IPS DF 6.9 (cell line): Measurements from ENCODE around the gene GRB14.

Experiments used
- DNase-seq: peaks from one replicate; pipeline ENCODE4 v3.0.0-alpha.2; 2013; ENCODE audit warnings: low read depth, low spot score
- H3K27ac ChIP-seq: one replicate; pipeline ENCODE4 v1.5.1; 2013; ENCODE audit warnings: low read length, control low read depth
- H3K27me3 ChIP-seq: 2 replicates; pipeline ENCODE4 v1.6.1; 2013; ENCODE audit warnings: mild to moderate bottlenecking, low read length; ENCODE audit not compliant: control insufficient read depth, insufficient read depth
- H3K36me3 ChIP-seq: 2 replicates; pipeline ENCODE4 v1.6.1; 2013; ENCODE audit warnings: low read length; ENCODE audit not compliant: control insufficient read depth, insufficient read depth
- H3K4me1 ChIP-seq: 2 replicates; pipeline ENCODE4 v1.6.1; 2013; ENCODE audit warnings: low read length; ENCODE audit not compliant: control insufficient read depth, insufficient read depth
- H3K4me3 ChIP-seq: 2 replicates; pipeline ENCODE4 v1.5.1; 2013; ENCODE audit warnings: mild to moderate bottlenecking, low read length
- H3K9me3 ChIP-seq: 2 replicates; pipeline ENCODE4 v1.6.1; 2013; ENCODE audit warnings: low read length, inconsistent platforms; ENCODE audit not compliant: control insufficient read depth, insufficient read depth
- WGBS: extraction: QIAGEN DNeasy Blood & Tissue Kit; methylation state at CpG from one replicate; pipeline ENCODE4 v1.1.7; 2013; ENCODE audit warnings: mixed read lengths, missing lambda C conversion rate; ENCODE audit not compliant: insufficient read length, insufficient coverage; 5-methylcytosine and 5-hydroxymethylcytosine counted together

GRB14 gene

GRCh38 chr2:164581050-164581449 is 40.2 kb downstream of the GRB14 start:
- no peaks in the 10 kb centered on the region for H3K36me3 ChIP-seq
- no CpG with 5 or more reads among the region's 3 CpGs for WGBS
- H3K4me1 ChIP-seq, result no peaks in the 10 kb centered on the region
- no peaks in the 10 kb centered on the region for H3K9me3 ChIP-seq
- no peaks in the 10 kb centered on the region for H3K27me3 ChIP-seq
- H3K4me3 ChIP-seq, result no peak overlapping the region
- no peak overlapping the region for H3K27ac ChIP-seq
- DNase-seq, result no peak

GRCh38 chr2:164574931-164575330 is 46.4 kb downstream of the GRB14 start:
- Histone ChIP-seq H3K9me3 (no peaks in the 10 kb centered on the region), H3K27me3 (no peaks in the 10 kb centered on the region), H3K4me3 (no peak overlapping the region), H3K36me3 (no peaks in the 10 kb centered on the region), H3K4me1 (no peaks in the 10 kb centered on the region), H3K27ac (no peak overlapping the region)
- WGBS, result no CpG with 5 or more reads among the region's 1 CpG
- DNase-seq, result no peak

DNA sequence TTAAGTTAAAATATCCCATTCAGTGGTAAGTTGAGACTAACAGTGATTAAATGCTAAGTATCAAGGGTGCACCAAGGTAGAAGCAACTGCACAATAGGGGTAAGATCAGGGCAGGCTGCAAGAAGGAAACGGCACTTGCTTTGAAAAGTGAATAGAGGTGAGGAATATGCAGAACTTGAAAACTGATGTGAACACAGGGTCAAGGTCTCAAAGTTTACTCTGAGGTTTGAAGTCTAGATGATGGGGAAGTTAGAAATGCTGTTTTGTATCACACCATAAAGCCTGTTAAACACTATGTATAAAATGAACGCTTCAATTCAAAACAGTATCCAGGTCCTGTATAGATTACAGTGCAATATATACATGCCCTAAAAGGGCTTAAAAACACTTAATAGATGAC is 50.8 kb downstream of the GRB14 start:
- Histone ChIP-seq H3K9me3 (no peaks in the 10 kb centered on the region), H3K36me3 (no peaks in the 10 kb centered on the region), H3K27me3 (no peaks in the 10 kb centered on the region), H3K27ac (no peak overlapping the region), H3K4me3 (no peak overlapping the region), H3K4me1 (no peaks in the 10 kb centered on the region)
- DNase-seq, result no peak
- no CpG with 5 or more reads among the region's 2 CpGs for WGBS

- no peak for DNase-seq
- no peaks in the 10 kb centered on the region for H3K4me1 ChIP-seq
- no peaks in the 10 kb centered on the region for H3K9me3 ChIP-seq
- H3K4me3 ChIP-seq, result no peak overlapping the region
- WGBS, result no CpG with 5 or more reads among the region's 4 CpGs
- no peaks in the 10 kb centered on the region for H3K36me3 ChIP-seq
- no peak overlapping the region for H3K27ac ChIP-seq
- no peaks in the 10 kb centered on the region for H3K27me3 ChIP-seq
Observed at GRCh38 chr2:164569378-164569777, 51.9 kb downstream of the GRB14 start.

DNA sequence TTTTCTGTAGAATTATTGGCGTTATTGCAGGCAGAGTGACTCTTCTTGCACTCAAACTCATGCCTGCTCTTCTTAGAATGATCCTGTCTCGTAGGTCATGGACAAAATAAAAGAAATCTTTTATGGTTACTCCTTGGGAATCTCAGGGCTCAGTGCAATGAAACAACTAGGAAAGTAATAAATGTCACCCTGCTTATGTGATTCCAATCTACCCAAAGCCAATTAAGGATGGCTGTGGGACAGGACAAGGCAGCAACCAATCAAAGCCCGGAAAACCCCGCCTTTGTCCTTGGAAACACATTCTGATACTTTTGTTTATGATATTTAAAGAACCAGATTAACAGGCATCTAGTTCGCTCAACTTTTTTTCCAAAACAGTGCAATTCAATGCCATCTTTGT is 53.0 kb downstream of the GRB14 start:
- no peaks in the 10 kb centered on the region for H3K4me1 ChIP-seq
- H3K36me3 ChIP-seq, result no peaks in the 10 kb centered on the region
- H3K27me3 ChIP-seq, result no peaks in the 10 kb centered on the region
- no peaks in the 10 kb centered on the region for H3K9me3 ChIP-seq
- H3K27ac ChIP-seq, result no peak overlapping the region
- DNase-seq, result no peak
- no peak overlapping the region for H3K4me3 ChIP-seq
- no CpG with 5 or more reads among the region's 5 CpGs for WGBS

- H3K4me3 ChIP-seq, result no peak overlapping the region
- DNase-seq, result no peak
- no CpG with 5 or more reads among the region's 3 CpGs for WGBS
- H3K4me1 ChIP-seq, result no peaks in the 10 kb centered on the region
- H3K27me3 ChIP-seq, result no peaks in the 10 kb centered on the region
- H3K36me3 ChIP-seq, result no peaks in the 10 kb centered on the region
- H3K27ac ChIP-seq, result no peak overlapping the region
- no peaks in the 10 kb centered on the region for H3K9me3 ChIP-seq
Observed at GRCh38 chr2:164567335-164567989, 53.8 kb downstream of the GRB14 start.

DNA sequence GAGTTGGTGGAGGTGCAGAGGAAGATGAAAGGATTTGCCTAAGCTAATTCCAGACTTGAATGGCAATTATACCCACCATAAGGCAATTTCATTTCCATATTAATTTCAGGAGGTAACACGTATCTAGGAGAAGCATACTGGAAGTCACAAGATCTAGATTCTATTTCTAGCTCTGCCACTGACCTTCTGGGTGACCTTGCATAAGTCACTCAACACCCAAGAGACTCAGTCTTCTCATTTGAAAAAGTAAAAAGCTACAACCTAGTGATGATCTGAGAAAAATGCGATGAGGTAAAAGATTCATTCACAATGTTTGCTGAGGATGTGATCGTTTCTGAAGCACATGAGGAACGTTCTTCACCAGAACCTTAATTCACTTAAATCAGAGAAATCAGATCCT is 55.9 kb downstream of the GRB14 start:
- H3K4me3 ChIP-seq, result no peak overlapping the region
- WGBS, result no CpG with 5 or more reads among the region's 4 CpGs

DNA sequence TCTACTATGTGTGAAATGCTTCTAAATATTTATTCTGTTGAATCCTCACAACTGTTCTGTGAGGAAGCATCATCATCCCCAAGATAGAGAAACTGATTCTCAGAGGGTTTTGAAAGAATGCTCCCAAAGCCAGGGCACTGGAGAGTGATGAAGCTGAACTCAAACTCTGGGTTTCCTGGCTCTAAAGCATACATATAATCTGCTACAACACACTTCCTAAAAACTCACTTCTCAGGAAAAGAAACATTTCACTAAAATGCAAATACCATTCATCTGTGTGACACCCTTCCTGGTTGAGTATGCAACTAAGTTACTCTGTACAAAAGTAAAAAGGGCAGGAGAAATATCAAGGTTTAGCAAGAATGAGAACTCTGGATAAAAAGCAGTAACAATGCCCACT is 58.6 kb downstream of the GRB14 start:
- Histone ChIP-seq H3K4me1 (no peaks in the 10 kb centered on the region), H3K36me3 (no peaks in the 10 kb centered on the region), H3K27ac (no peak overlapping the region), H3K27me3 (no peaks in the 10 kb centered on the region), H3K4me3 (no peak overlapping the region), H3K9me3 (no peaks in the 10 kb centered on the region)
- DNase-seq, result no peak

More for the DNA sequence above, 55.9 kb downstream of the GRB14 start:
- DNase-seq, result no peak
- Histone ChIP-seq H3K27ac (no peak overlapping the region), H3K27me3 (no peaks in the 10 kb centered on the region), H3K4me1 (no peaks in the 10 kb centered on the region), H3K36me3 (no peaks in the 10 kb centered on the region), H3K9me3 (no peaks in the 10 kb centered on the region)

DNA sequence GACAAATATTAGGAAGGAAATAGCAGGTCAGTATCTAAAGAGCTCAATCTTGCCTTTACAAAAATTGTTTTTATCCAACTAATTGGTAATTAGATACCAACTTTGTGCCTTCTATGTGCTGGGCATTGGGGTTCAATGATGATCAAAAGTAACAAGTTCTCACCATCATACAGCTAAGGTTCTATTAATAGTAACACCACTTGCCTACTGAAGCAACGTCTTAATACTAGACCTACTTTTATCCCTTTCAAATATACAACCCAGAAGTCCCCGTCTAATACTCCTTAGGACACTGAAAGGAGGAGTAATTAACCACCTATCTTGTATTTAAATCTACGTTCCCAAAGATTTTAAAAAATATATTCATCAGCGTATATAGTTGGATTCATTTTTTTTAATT is 59.3 kb downstream of the GRB14 start:
- Histone ChIP-seq H3K4me3 (no peak overlapping the region), H3K9me3 (no peaks in the 10 kb centered on the region), H3K27ac (no peak overlapping the region), H3K4me1 (no peaks in the 10 kb centered on the region), H3K36me3 (no peaks in the 10 kb centered on the region), H3K27me3 (no peaks in the 10 kb centered on the region)
- 100% methylated on average over 1 of the region's 4 CpGs for WGBS
- no peak for DNase-seq

GRCh38 chr2:164561416-164561815 is 59.9 kb downstream of the GRB14 start:
- Histone ChIP-seq H3K4me1 (no peaks in the 10 kb centered on the region), H3K27me3 (no peaks in the 10 kb centered on the region), H3K9me3 (no peaks in the 10 kb centered on the region), H3K27ac (no peak overlapping the region), H3K4me3 (no peak overlapping the region), H3K36me3 (no peaks in the 10 kb centered on the region)
- no CpG with 5 or more reads among the region's 4 CpGs for WGBS
- no peak for DNase-seq

- no peak for DNase-seq
- no peaks in the 10 kb centered on the region for H3K27me3 ChIP-seq
Observed at GRCh38 chr2:164560902-164561301, 60.4 kb downstream of the GRB14 start.

More at GRCh38 chr2:164560902-164561301, 60.4 kb downstream of the GRB14 start:
- Histone ChIP-seq H3K4me1 (no peaks in the 10 kb centered on the region), H3K4me3 (no peak overlapping the region), H3K36me3 (no peaks in the 10 kb centered on the region), H3K9me3 (no peaks in the 10 kb centered on the region), H3K27ac (no peak overlapping the region)
- WGBS, result no CpG with 5 or more reads among the region's 2 CpGs
